H1 (cell line): ENCODE data around the gene HERC4. TPM values are rescaled to one million over a fixed set of nuclear protein-coding genes. Genes with fewer than 3 reads are reported as not detected.

ENCODE experiments used
- CTCF ChIA-PET: fragments of 300-600 bp; sonication (Branson Sonifier 250); formaldehyde crosslinking; loops from one replicate; lab custom pipeline; 2021; ENCODE audit not compliant: partially characterized antibody; lab: Charles Lee
- POLR2A ChIA-PET: fragments of 300-600 bp; sonication (Branson Sonifier 250); formaldehyde crosslinking; loops from one replicate; lab custom pipeline; 2021; ENCODE audit warnings: inconsistent platforms; ENCODE audit not compliant: partially characterized antibody; lab: Charles Lee
- DNase-seq, 2 experiments: peaks; one replicate each; pipeline versions ENCODE4 v3.0.0 to v3.0.0-alpha.2; 2010 to 2022; ENCODE audit warnings: low spot score in 2 of 2, low read depth in 1 of 2, mixed read lengths in 1 of 2
- FAIRE-seq: peaks from 2 replicates; lab custom pipeline; 2011; peaks lifted over from hg19 to GRCh38; lab: Jason Lieb, UNC
- H2AFZ ChIP-seq: 2 replicates; pipeline ENCODE4 v1.8.1; 2012; ENCODE audit warnings: low read length, inconsistent platforms
- H2AK5ac ChIP-seq: 2 replicates; pipeline ENCODE4 v1.6.1; 2013; ENCODE audit warnings: low read depth, low read length
- H2BK120ac ChIP-seq: replicated peaks from 2 replicates; pipeline ENCODE3; 2013; ENCODE audit warnings: low read depth, low read length, inconsistent platforms
- H2BK12ac ChIP-seq: 2 replicates; pipeline ENCODE4 v1.6.1; 2013; ENCODE audit warnings: low read depth, low read length
- H2BK15ac ChIP-seq: 2 replicates; pipeline ENCODE4 v1.6.1; 2013; ENCODE audit warnings: low read length
- H2BK20ac ChIP-seq: 2 replicates; pipeline ENCODE4 v1.6.1; 2013; ENCODE audit warnings: low read length
- H2BK5ac ChIP-seq: 2 replicates; pipeline ENCODE4 v1.6.1; 2013; ENCODE audit warnings: low read depth, low read length
- H3K14ac ChIP-seq: 2 replicates; pipeline ENCODE4 v1.6.1; 2013; ENCODE audit warnings: inconsistent platforms; ENCODE audit not compliant: insufficient read length
- H3K18ac ChIP-seq: 2 replicates; pipeline ENCODE4 v1.6.1; 2013; ENCODE audit warnings: low read length; ENCODE audit errors: extremely low read depth
- H3K23ac ChIP-seq: 2 replicates; pipeline ENCODE4 v1.6.1; 2013; ENCODE audit warnings: inconsistent platforms; ENCODE audit not compliant: insufficient read length
- H3K23me2 ChIP-seq: 2 replicates; pipeline ENCODE4 v1.6.1; 2013; ENCODE audit warnings: low read depth, low read length
- H3K27ac ChIP-seq: 2 replicates; pipeline ENCODE4 v1.6.1; 2011; ENCODE audit warnings: low read depth, low read length, inconsistent platforms
- H3K27me3 ChIP-seq, 4 experiments: replicated peaks in 1 of 4; 1 replicate in 1 of 4; 2 replicates in 3 of 4; pipeline versions ENCODE4 v1.6.1 to v1.8.1; 2011 to 2013; ENCODE audit warnings: low read length in 3 of 4, mild to moderate bottlenecking in 3 of 4, inconsistent platforms in 2 of 4, mixed read lengths in 2 of 4, moderate library complexity in 1 of 4; ENCODE audit not compliant: control insufficient read depth in 3 of 4, insufficient read depth in 3 of 4; ENCODE audit errors: extremely low read depth in 1 of 4
- H3K36me3 ChIP-seq, 4 experiments: 2 replicates each; pipeline versions ENCODE4 v1.6.1 to v1.8.1; 2011 to 2013; ENCODE audit warnings: mild to moderate bottlenecking in 4 of 4, low read length in 3 of 4, moderate library complexity in 2 of 4, control low read depth in 1 of 4, inconsistent platforms in 1 of 4; ENCODE audit not compliant: insufficient read depth in 4 of 4, control insufficient read depth in 2 of 4
- H3K4ac ChIP-seq: replicated peaks from 2 replicates; pipeline ENCODE3; 2013; ENCODE audit warnings: low read length, low read depth, mixed read lengths, inconsistent platforms; ENCODE audit not compliant: insufficient read length
- H3K4me1 ChIP-seq, 4 experiments: replicated peaks in 1 of 4; 1 replicate in 1 of 4; 2 replicates in 3 of 4; pipeline versions ENCODE4 v1.6.1 to v1.8.1; 2011 to 2013; ENCODE audit warnings: low read length in 3 of 4, inconsistent platforms in 2 of 4, mixed read lengths in 1 of 4; ENCODE audit not compliant: insufficient read depth in 4 of 4, control insufficient read depth in 3 of 4
- H3K4me2 ChIP-seq, 2 experiments: 2 replicates each; pipeline versions ENCODE4 v1.6.1 to v1.8.1; 2011 to 2013; ENCODE audit warnings: low read depth in 2 of 2, low read length in 2 of 2, control low read depth in 1 of 2, inconsistent platforms in 1 of 2, mild to moderate bottlenecking in 1 of 2; ENCODE audit not compliant: insufficient read depth in 1 of 2
- H3K4me3 ChIP-seq, 4 experiments: fragments of 200-600, 300-600 bp in 1 of 4; sonication (generic), shearing (Covaris generic), sonication (Bioruptor Twin) in 1 of 4; 2 replicates each; pipeline versions ENCODE4 v1.5.1 to v1.8.1; 2011 to 2016; ENCODE audit warnings: low read length in 4 of 4, low read depth in 3 of 4, control low read depth in 2 of 4, inconsistent platforms in 2 of 4, mild to moderate bottlenecking in 2 of 4, mixed read lengths in 1 of 4, moderate library complexity in 1 of 4; ENCODE audit not compliant: insufficient read depth in 2 of 4; ENCODE audit errors: extremely low read depth in 1 of 4
- H3K56ac ChIP-seq: replicated peaks from 2 replicates; pipeline ENCODE3; 2013; ENCODE audit warnings: low read depth, mild to moderate bottlenecking, mixed read lengths, low read length, inconsistent platforms; ENCODE audit not compliant: insufficient read length
- H3K79me1 ChIP-seq: 2 replicates; pipeline ENCODE4 v1.6.1; 2013; ENCODE audit warnings: low read depth, low read length, control low read depth
- H3K79me2 ChIP-seq, 2 experiments: 2 replicates each; pipeline versions ENCODE4 v1.6.1 to v1.8.1; 2012 to 2013; ENCODE audit warnings: low read length in 2 of 2, mild to moderate bottlenecking in 2 of 2, inconsistent platforms in 1 of 2; ENCODE audit not compliant: insufficient read depth in 2 of 2, control insufficient read depth in 1 of 2
- H3K9ac ChIP-seq, 4 experiments: replicated peaks in 1 of 4; 1 replicate in 1 of 4; 2 replicates in 3 of 4; pipeline versions ENCODE4 v1.6.1 to v1.8.1; 2011 to 2013; ENCODE audit warnings: low read depth in 3 of 4, low read length in 3 of 4, control low read depth in 2 of 4, mild to moderate bottlenecking in 2 of 4, moderate library complexity in 2 of 4, inconsistent platforms in 1 of 4; ENCODE audit errors: extremely low read depth in 1 of 4
- H3K9me3 ChIP-seq, 2 experiments: 2 replicates each; pipeline versions ENCODE4 v1.6.1 to v1.8.1; 2012 to 2013; ENCODE audit warnings: mild to moderate bottlenecking in 2 of 2, moderate library complexity in 2 of 2, control low read depth in 1 of 2, inconsistent platforms in 1 of 2, low read depth in 1 of 2, low read length in 1 of 2, mixed read lengths in 1 of 2; ENCODE audit not compliant: insufficient read depth in 2 of 2
- H4K20me1 ChIP-seq, 2 experiments: replicated peaks in 1 of 2; 2 replicates each; pipeline versions ENCODE3 to v1.8.1; 2011 to 2013; ENCODE audit warnings: inconsistent platforms in 2 of 2, low read length in 2 of 2, mild to moderate bottlenecking in 1 of 2; ENCODE audit not compliant: insufficient read depth in 2 of 2, control insufficient read depth in 1 of 2
- H4K5ac ChIP-seq: 2 replicates; pipeline ENCODE4 v1.6.1; 2013; ENCODE audit warnings: low read length, low read depth, mixed read lengths, inconsistent platforms; ENCODE audit not compliant: insufficient read length
- H4K8ac ChIP-seq: 2 replicates; pipeline ENCODE4 v1.8.0; 2013; ENCODE audit warnings: mild to moderate bottlenecking, moderate library complexity, low read length, inconsistent platforms; ENCODE audit not compliant: insufficient read depth; ENCODE audit errors: extremely low read depth
- H4K91ac ChIP-seq: replicated peaks from 2 replicates; pipeline ENCODE3; 2013; ENCODE audit warnings: low read length, mixed read lengths, inconsistent platforms; ENCODE audit not compliant: insufficient read length
- ATF2 ChIP-seq: IDR thresholded peaks from 2 replicates; pipeline ENCODE4 v1.6.1; 2012; ENCODE audit warnings: low read length, inconsistent platforms
- CTCF ChIP-seq, 3 experiments: IDR thresholded peaks; 1 replicate in 2 of 3; 2 replicates in 1 of 3; pipeline versions ENCODE4 v1.5.1 to v1.6.1; 2011; ENCODE audit warnings: low read length in 3 of 3, mild to moderate bottlenecking in 3 of 3, inconsistent platforms in 2 of 3, low read depth in 1 of 3, moderate library complexity in 1 of 3; ENCODE audit not compliant: insufficient read depth in 1 of 3; ENCODE audit errors: control extremely low read depth in 1 of 3
- GTF2F1 ChIP-seq: IDR thresholded peaks from 2 replicates; pipeline ENCODE4 v1.6.1; 2012; ENCODE audit warnings: low read depth, low read length, improper control_type of control experiment, borderline replicate concordance
- JUND ChIP-seq: IDR thresholded peaks from 2 replicates; pipeline ENCODE4 v1.6.1; 2011; ENCODE audit warnings: mild to moderate bottlenecking, improper control_type of control experiment, low read length
- KDM5A ChIP-seq: fragments of 200-600 bp; IDR thresholded peaks from 2 replicates; pipeline ENCODE4 v1.7.1; 2012; ENCODE audit warnings: mild to moderate bottlenecking, low read length, inconsistent platforms, mixed read lengths
- PHF8 ChIP-seq: fragments of 200-600 bp; sonication (generic); conservative IDR thresholded peaks from 2 replicates; pipeline ENCODE4 v1.7.1; 2012; ENCODE audit warnings: low read depth, mild to moderate bottlenecking, inconsistent platforms, low read length, moderate library complexity
- RAD21 ChIP-seq, 2 experiments: IDR thresholded peaks in 1 of 2; conservative IDR thresholded peaks in 1 of 2; 2 replicates each; pipeline ENCODE4 v1.6.1; 2011; ENCODE audit warnings: low read depth in 2 of 2, low read length in 2 of 2, improper control_type of control experiment in 1 of 2, inconsistent platforms in 1 of 2, mild to moderate bottlenecking in 1 of 2, moderate library complexity in 1 of 2
- USF2 ChIP-seq: IDR thresholded peaks from 2 replicates; pipeline ENCODE4 v1.6.1; 2011; ENCODE audit warnings: low read length, improper control_type of control experiment
- WGBS, 2 experiments: shearing (Covaris generic) in 1 of 2; methylation state at CpG; one replicate each; pipeline versions ENCODE4 v1.1.6 to v1.1.7; 2013 to 2015; ENCODE audit warnings: low lambda C conversion rate in 2 of 2, mixed read lengths in 2 of 2, inconsistent platforms in 1 of 2, low coverage in 1 of 2, missing lambda C conversion rate in 1 of 2; ENCODE audit not compliant: insufficient replicate concordance in 2 of 2, insufficient coverage in 1 of 2, insufficient read length in 1 of 2; ENCODE audit errors: extremely low coverage in 1 of 2, missing lambda C conversion rate in 1 of 2; 5-methylcytosine and 5-hydroxymethylcytosine counted together
- polyA plus RNA-seq, 7 experiments: library from polyadenylated mRNA; depleted of rRNA in 3 of 7; stranded (reverse) in 5 of 7; unstranded in 2 of 7; fragments of >200 nt in 5 of 7; fragments of 200-250 nt in 2 of 7; gene quantifications; 1 replicate in 5 of 7; 2 replicates in 1 of 7; 4 replicates in 1 of 7; pipeline versions ENCODE4 v1.2.1 to v1.2.3, GENCODE V29; 2011 to 2013; ENCODE audit warnings: missing spikeins in 2 of 7, mixed read lengths in 2 of 7
- total RNA-seq: library from RNA; stranded (reverse); fragmentation: NEBNext Ultra II Directional; extraction: Animal tissue kit (Norgen Biotek cat#: 25700); gene quantifications from 2 replicates; pipeline ENCODE4 v1.2.1, GENCODE V29; 2021

HERC4 gene
- total and polyA plus RNA-seq, 2 of the 8 experiments (the other 6 are each of a cell fraction or from before 2014, with no cell fraction given): 7.5 to 44.0 TPM

GRCh38 chr10:68107651-68108050 lies 32.6 kb upstream of the HERC4 start:
- H3K36me3 ChIP-seq: no peaks in the 10 kb centered on the region
- no peak overlapping the region for H3K27ac ChIP-seq
- no peak overlapping the region for H3K56ac ChIP-seq
- no peak overlapping the region for H3K9ac ChIP-seq
- H4K91ac ChIP-seq: no peak overlapping the region
- DNase-seq: no peak
- no peak overlapping the region for H4K5ac ChIP-seq
- no peak overlapping the region for H2BK15ac ChIP-seq
- no peak for FAIRE-seq
- H2AFZ ChIP-seq: no peak overlapping the region
- no peaks in the 10 kb centered on the region for H3K27me3 ChIP-seq
- no peak overlapping the region for H4K8ac ChIP-seq
- H2BK12ac ChIP-seq: no peak overlapping the region
- H3K23me2 ChIP-seq: no peaks in the 10 kb centered on the region
- WGBS, 2 experiments: 90% methylated on average over 1 of the region's 1 CpG; no CpG with 5 or more reads in 1 of the 2 experiments
- no peaks in the 10 kb centered on the region for H3K9me3 ChIP-seq
- H2AK5ac ChIP-seq: no peak overlapping the region
- no peaks in the 10 kb centered on the region for H3K79me1 ChIP-seq
- CTCF ChIA-PET: interaction anchor here (0.9 kb wide), 1 partner anchor 17 kb away, joined by 3 read pairs; no protein-coding TSS in a partner anchor
- H3K4me3 ChIP-seq: no peak overlapping the region
- no peak overlapping the region for H2BK120ac ChIP-seq
- no peak overlapping the region for H3K4me2 ChIP-seq
- H4K20me1 ChIP-seq: no peaks in the 10 kb centered on the region
- no peaks in the 10 kb centered on the region for H3K79me2 ChIP-seq
- H3K23ac ChIP-seq: no peak overlapping the region
- H3K4ac ChIP-seq: no peak overlapping the region
- no peak overlapping the region for H3K18ac ChIP-seq
- no peak overlapping the region for H3K14ac ChIP-seq
- no peaks in the 10 kb centered on the region for H3K4me1 ChIP-seq
- no peak overlapping the region for H2BK5ac ChIP-seq
- H2BK20ac ChIP-seq: no peak overlapping the region
- POLR2A ChIA-PET: no interaction called here
- TF ChIP-seq USF2: no peak
- TF ChIP-seq ATF2: no peak
- no peak for TF ChIP-seq CTCF (IDR thresholded peaks at IDR 0.05; ENCODE audit: control extremely low read depth in 1 of 3, insufficient read depth in 1 of 3, low read depth in 1 of 3, low read length in 3 of 3)
- no peak for TF ChIP-seq RAD21 (IDR thresholded peaks at IDR 0.05 in 1 of 2, conservative IDR thresholded peaks at IDR 0.05 in 1 of 2; ENCODE audit: low read depth in 2 of 2, low read length in 2 of 2)
- no peak for TF ChIP-seq PHF8
- TF ChIP-seq KDM5A: no peak
- TF ChIP-seq JUND: no peak
- no peak for TF ChIP-seq GTF2F1
